Measurements from ENCODE around the gene LZTS3. TPM values are rescaled to one million over a fixed set of nuclear protein-coding genes. Genes with fewer than 3 reads are reported as not detected.

The LZTS3 gene
- total and polyA plus RNA-seq, 2 of the 13 experiments (the other 11 are each of a cell fraction or from before 2014, with no cell fraction given): 10.1 to 31.3 TPM

GRCh38 chr20:3209257-3209945 lies 36.1 kb upstream of the LZTS3 start, which contains the start of gene ITPA (continued):
- TF ChIP-seq MAX (IDR thresholded peaks at IDR 0.05): peak; percentile 98
- TF ChIP-seq ELK4 (CRISPR knock-in tag; IDR thresholded peaks at IDR 0.05; ENCODE audit: borderline replicate concordance): no peak
- TF ChIP-seq, protein P1, sequence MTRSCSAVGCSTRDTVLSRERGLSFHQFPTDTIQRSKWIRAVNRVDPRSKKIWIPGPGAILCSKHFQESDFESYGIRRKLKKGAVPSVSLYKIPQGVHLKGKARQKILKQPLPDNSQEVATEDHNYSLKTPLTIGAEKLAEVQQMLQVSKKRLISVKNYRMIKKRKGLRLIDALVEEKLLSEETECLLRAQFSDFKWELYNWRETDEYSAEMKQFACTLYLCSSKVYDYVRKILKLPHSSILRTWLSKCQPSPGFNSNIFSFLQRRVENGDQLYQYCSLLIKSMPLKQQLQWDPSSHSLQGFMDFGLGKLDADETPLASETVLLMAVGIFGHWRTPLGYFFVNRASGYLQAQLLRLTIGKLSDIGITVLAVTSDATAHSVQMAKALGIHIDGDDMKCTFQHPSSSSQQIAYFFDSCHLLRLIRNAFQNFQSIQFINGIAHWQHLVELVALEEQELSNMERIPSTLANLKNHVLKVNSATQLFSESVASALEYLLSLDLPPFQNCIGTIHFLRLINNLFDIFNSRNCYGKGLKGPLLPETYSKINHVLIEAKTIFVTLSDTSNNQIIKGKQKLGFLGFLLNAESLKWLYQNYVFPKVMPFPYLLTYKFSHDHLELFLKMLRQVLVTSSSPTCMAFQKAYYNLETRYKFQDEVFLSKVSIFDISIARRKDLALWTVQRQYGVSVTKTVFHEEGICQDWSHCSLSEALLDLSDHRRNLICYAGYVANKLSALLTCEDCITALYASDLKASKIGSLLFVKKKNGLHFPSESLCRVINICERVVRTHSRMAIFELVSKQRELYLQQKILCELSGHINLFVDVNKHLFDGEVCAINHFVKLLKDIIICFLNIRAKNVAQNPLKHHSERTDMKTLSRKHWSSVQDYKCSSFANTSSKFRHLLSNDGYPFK (CRISPR knock-in tag; IDR thresholded peaks at IDR 0.05; ENCODE audit: borderline replicate concordance): peak; percentile 90
- TF ChIP-seq RFXANK (CRISPR knock-in tag; IDR thresholded peaks at IDR 0.05): 0 out of 2 replicates have a peak, but pooled peaks have one; percentile 21
- peak; percentile 92 for TF ChIP-seq TAF15 (IDR thresholded peaks at IDR 0.05; ENCODE audit: low read depth, low read length, poor library complexity, severe bottlenecking)
- TF ChIP-seq PAX8 (CRISPR knock-in tag; IDR thresholded peaks at IDR 0.05; ENCODE audit: borderline replicate concordance): 0 out of 2 replicates have a peak, but pooled peaks have one; percentile 29
- TF ChIP-seq NFYC (CRISPR knock-in tag; IDR thresholded peaks at IDR 0.05): peak; percentile 34; the same call in 1 of the 2 replicates
- 0 out of 2 replicates have a peak, but pooled peaks have one; percentile 60 for TF ChIP-seq ZNF136 (CRISPR knock-in tag; IDR thresholded peaks at IDR 0.05; ENCODE audit: low read depth)
- TF ChIP-seq ZNF383 (CRISPR knock-in tag; IDR thresholded peaks at IDR 0.05; ENCODE audit: borderline replicate concordance): peak; percentile 62
- no peak for TF ChIP-seq MBD4 (IDR thresholded peaks at IDR 0.05; ENCODE audit: borderline replicate concordance, low read length)
- 0 out of 2 replicates have a peak, but pooled peaks have one; percentile 14 for TF ChIP-seq ZFAT (CRISPR knock-in tag; conservative IDR thresholded peaks at IDR 0.05)
- TF ChIP-seq MAFK (conservative IDR thresholded peaks at IDR 0.05 in 1 of 2, IDR thresholded peaks at IDR 0.05 in 1 of 2; ENCODE audit: low read length in 2 of 2): no peak
- TF ChIP-seq GZF1 (CRISPR knock-in tag; IDR thresholded peaks at IDR 0.05): peak; percentile 23; the same call in 1 of the 2 replicates
- TF ChIP-seq TRAFD1 (CRISPR knock-in tag; IDR thresholded peaks at IDR 0.05; ENCODE audit: borderline replicate concordance): peak; percentile 52; the same call in 1 of the 2 replicates
- TF ChIP-seq, protein P2, sequence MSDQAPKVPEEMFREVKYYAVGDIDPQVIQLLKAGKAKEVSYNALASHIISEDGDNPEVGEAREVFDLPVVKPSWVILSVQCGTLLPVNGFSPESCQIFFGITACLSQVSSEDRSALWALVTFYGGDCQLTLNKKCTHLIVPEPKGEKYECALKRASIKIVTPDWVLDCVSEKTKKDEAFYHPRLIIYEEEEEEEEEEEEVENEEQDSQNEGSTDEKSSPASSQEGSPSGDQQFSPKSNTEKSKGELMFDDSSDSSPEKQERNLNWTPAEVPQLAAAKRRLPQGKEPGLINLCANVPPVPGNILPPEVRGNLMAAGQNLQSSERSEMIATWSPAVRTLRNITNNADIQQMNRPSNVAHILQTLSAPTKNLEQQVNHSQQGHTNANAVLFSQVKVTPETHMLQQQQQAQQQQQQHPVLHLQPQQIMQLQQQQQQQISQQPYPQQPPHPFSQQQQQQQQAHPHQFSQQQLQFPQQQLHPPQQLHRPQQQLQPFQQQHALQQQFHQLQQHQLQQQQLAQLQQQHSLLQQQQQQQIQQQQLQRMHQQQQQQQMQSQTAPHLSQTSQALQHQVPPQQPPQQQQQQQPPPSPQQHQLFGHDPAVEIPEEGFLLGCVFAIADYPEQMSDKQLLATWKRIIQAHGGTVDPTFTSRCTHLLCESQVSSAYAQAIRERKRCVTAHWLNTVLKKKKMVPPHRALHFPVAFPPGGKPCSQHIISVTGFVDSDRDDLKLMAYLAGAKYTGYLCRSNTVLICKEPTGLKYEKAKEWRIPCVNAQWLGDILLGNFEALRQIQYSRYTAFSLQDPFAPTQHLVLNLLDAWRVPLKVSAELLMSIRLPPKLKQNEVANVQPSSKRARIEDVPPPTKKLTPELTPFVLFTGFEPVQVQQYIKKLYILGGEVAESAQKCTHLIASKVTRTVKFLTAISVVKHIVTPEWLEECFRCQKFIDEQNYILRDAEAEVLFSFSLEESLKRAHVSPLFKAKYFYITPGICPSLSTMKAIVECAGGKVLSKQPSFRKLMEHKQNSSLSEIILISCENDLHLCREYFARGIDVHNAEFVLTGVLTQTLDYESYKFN (CRISPR knock-in tag; conservative IDR thresholded peaks at IDR 0.05): 0 out of 2 replicates have a peak, but pooled peaks have one; percentile 47
- TF ChIP-seq ZBTB34 (CRISPR knock-in tag; IDR thresholded peaks at IDR 0.05): peak; percentile 89; the same call in 1 of the 2 replicates
